B cell (primary cell): Measurements from ENCODE around the gene ZXDB. TPM values are rescaled to one million over a fixed set of nuclear protein-coding genes. Genes with fewer than 3 reads are reported as not detected.

ENCODE experiments used
- ATAC-seq: fragments of 200-7000 bp; cut with Tn5 transposase; one replicate; pipeline ENCODE4 v1.10.0; 2021; ENCODE audit warnings: low read depth, mild to moderate bottlenecking, moderate number of reproducible peaks, moderate library complexity
- CTCF ChIA-PET: fragments of 350-600 bp; sonication (Branson Sonifier 250); formaldehyde crosslinking; loops from one replicate; lab custom pipeline; 2021; ENCODE audit warnings: antibody characterized with exemption, inconsistent platforms; lab: Charles Lee
- POLR2A ChIA-PET: fragments of 350-600 bp; sonication (Branson Sonifier 250); formaldehyde crosslinking; loops from one replicate; lab custom pipeline; 2021; ENCODE audit warnings: antibody characterized with exemption; lab: Charles Lee
- DNase-seq: peaks from one replicate; pipeline ENCODE4 v3.0.0; 2013
- H2AFZ ChIP-seq: 2 replicates; pipeline ENCODE4 v1.6.1; 2012; ENCODE audit warnings: mild to moderate bottlenecking, low read depth, low read length; ENCODE audit not compliant: insufficient read depth, poor library complexity, severe bottlenecking
- H3K27ac ChIP-seq, 2 donors: 1 replicate in 1 of 2; 2 replicates in 1 of 2; pipeline ENCODE4 v1.5.1; 2012 to 2013; ENCODE audit warnings: low read length in 2 of 2, mild to moderate bottlenecking in 2 of 2, moderate library complexity in 1 of 2
- H3K27me3 ChIP-seq, 4 experiments: fragments of 200-600 bp in 1 of 4; sonication (generic) in 1 of 4; replicated peaks in 1 of 4; 1 replicate in 2 of 4; 2 replicates in 2 of 4; pipeline versions ENCODE4 v1.6.1 to v1.7.0; 2013 to 2016; ENCODE audit warnings: low read length in 3 of 4, mild to moderate bottlenecking in 2 of 4, mixed read lengths in 1 of 4, moderate library complexity in 1 of 4; ENCODE audit not compliant: insufficient read depth in 4 of 4, control insufficient read depth in 3 of 4; ENCODE audit errors: control extremely low read depth in 1 of 4
- H3K36me3 ChIP-seq, 2 experiments: replicated peaks in 1 of 2; 1 replicate in 1 of 2; 2 replicates in 1 of 2; pipeline versions ENCODE4 v1.6.1 to v1.7.1; 2013; ENCODE audit warnings: low read length in 1 of 2; ENCODE audit not compliant: insufficient read depth in 2 of 2, control insufficient read depth in 1 of 2; ENCODE audit errors: control extremely low read depth in 1 of 2, extremely low read depth in 1 of 2
- H3K4me1 ChIP-seq, 2 donors: fragments of 200-600 bp in 1 of 2; sonication (generic) in 1 of 2; 1 replicate in 1 of 2; 2 replicates in 1 of 2; pipeline versions ENCODE4 v1.5.1 to v1.6.1; 2013 to 2017; ENCODE audit warnings: low read length in 2 of 2; ENCODE audit not compliant: control insufficient read depth in 2 of 2, insufficient read depth in 2 of 2
- H3K4me2 ChIP-seq: replicated peaks from 2 replicates; pipeline ENCODE3; 2012; ENCODE audit warnings: mild to moderate bottlenecking, low read depth, low read length; ENCODE audit not compliant: poor library complexity, severe bottlenecking
- H3K4me3 ChIP-seq, 5 experiments: fragments of 200-600 bp in 1 of 5; sonication (generic) in 1 of 5; 1 replicate in 3 of 5; 2 replicates in 2 of 5; pipeline versions ENCODE4 v1.5.1 to v1.7.0; 2011 to 2016; ENCODE audit warnings: low read length in 4 of 5, mild to moderate bottlenecking in 4 of 5, low read depth in 2 of 5, control low read depth in 1 of 5, moderate library complexity in 1 of 5; ENCODE audit not compliant: insufficient read depth in 1 of 5; ENCODE audit errors: control extremely low read depth in 1 of 5, extremely low read depth in 1 of 5
- H3K79me2 ChIP-seq: fragments of 200-600 bp; sonication (generic); one replicate; pipeline ENCODE4 v1.6.0; 2016; ENCODE audit warnings: low read length; ENCODE audit not compliant: control insufficient read depth, insufficient read depth
- H3K9ac ChIP-seq: fragments of 200-600 bp; sonication (generic); 2 replicates; pipeline ENCODE4 v1.6.1; 2017; ENCODE audit warnings: mild to moderate bottlenecking, low read length, moderate library complexity
- H3K9me3 ChIP-seq, 3 donors: one replicate each; pipeline versions ENCODE4 v1.6.1 to v1.7.1; 2013; ENCODE audit warnings: low read length in 2 of 3; ENCODE audit not compliant: control insufficient read depth in 2 of 3, insufficient read depth in 1 of 3; ENCODE audit errors: control extremely low read depth in 1 of 3
- H4K20me1 ChIP-seq: 2 replicates; pipeline ENCODE4 v1.6.0; 2012; ENCODE audit warnings: mild to moderate bottlenecking, low read length; ENCODE audit not compliant: insufficient read depth, control insufficient read depth, poor library complexity, severe bottlenecking
- H3K27ac Mint-ChIP-seq: one replicate; pipeline ENCODE4 v1.8.0; 2021; ENCODE audit warnings: mixed read lengths
- H3K27me3 Mint-ChIP-seq: one replicate; pipeline ENCODE4 v1.8.0; 2021; ENCODE audit warnings: mixed read lengths
- H3K4me1 Mint-ChIP-seq: one replicate; pipeline ENCODE4 v1.8.0; 2021; ENCODE audit warnings: mixed read lengths
- H3K4me3 Mint-ChIP-seq: one replicate; pipeline ENCODE4 v1.8.0; 2021; ENCODE audit warnings: mixed read lengths
- H3K9me3 Mint-ChIP-seq: one replicate; pipeline ENCODE4 v1.8.0; 2022; ENCODE audit warnings: mixed read lengths; ENCODE audit not compliant: insufficient read depth
- EZH2 ChIP-seq: IDR thresholded peaks from 2 replicates; pipeline ENCODE4 v1.6.1; 2012; ENCODE audit warnings: borderline replicate concordance, low read depth, mild to moderate bottlenecking, moderate library complexity, low read length; ENCODE audit not compliant: insufficient read depth, poor library complexity, severe bottlenecking
- WGBS: methylation state at CpG from one replicate; pipeline ENCODE4 v1.1.5; 2013; ENCODE audit warnings: missing lambda C conversion rate; ENCODE audit not compliant: insufficient coverage; 5-methylcytosine and 5-hydroxymethylcytosine counted together
- intact Hi-C: fragments of 100-400 bp; cut with micrococcal nuclease; formaldehyde crosslinking; loops from one replicate; pipeline ENCODE4 v1.10.0; 2022
- polyA plus RNA-seq: library from polyadenylated mRNA; depleted of rRNA; stranded (reverse); fragments of >200 nt; gene quantifications from 2 replicates; pipeline ENCODE4 v1.2.3, GENCODE V29; 2012
- total RNA-seq, 2 donors: library from RNA; stranded (reverse); fragments of 120-200 nt in 1 of 2; gene quantifications; 1 replicate in 1 of 2; 2 replicates in 1 of 2; pipeline versions ENCODE4 v1.2.3 to v1.2.4, GENCODE V29; 2013 to 2022
- TF ChIP-seq, protein P1 (sequence below): fragments of 200-600 bp; IDR thresholded peaks from one replicate; pipeline ENCODE4 v1.8.0; 2022; ENCODE audit warnings: antibody characterized with exemption, mild to moderate bottlenecking

Gene ZXDB
- total and polyA plus RNA-seq, 2 donors (not counting 1 experiment from before 2014, with no cell fraction given): 9.4 to 16.6 TPM

DNA sequence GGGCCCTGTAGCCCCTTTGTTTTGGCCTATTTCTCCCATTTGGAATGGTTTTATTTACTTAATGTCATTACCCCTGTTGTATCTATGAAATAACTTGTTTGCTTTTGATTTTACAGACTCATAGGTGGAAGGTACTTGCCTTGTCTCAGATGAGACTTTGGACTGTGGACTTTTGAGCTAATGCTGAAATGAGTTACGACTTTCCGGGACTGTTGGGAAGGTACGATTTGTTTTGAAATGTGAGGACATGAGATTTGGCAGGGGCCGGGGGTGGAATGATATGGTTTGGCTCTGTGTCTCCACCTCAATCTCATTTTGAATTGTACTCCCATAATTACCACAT is 48.8 kb downstream of the ZXDB start:
- H3K4me2 ChIP-seq: no peak overlapping the region
- peaks cover 10% of the 10 kb centered on the region for H3K9me3 Mint-ChIP-seq
- DNase-seq (no peak), ATAC-seq (no peak)
- no peaks in the 10 kb centered on the region for H4K20me1 ChIP-seq
- H3K36me3 ChIP-seq: no peaks in the 10 kb centered on the region
- intact Hi-C loops: no loop called here
- no peaks in the 10 kb centered on the region for H3K27me3 Mint-ChIP-seq
- ChIA-PET CTCF (no interaction called here), POLR2A (no interaction called here)
- no peak overlapping the region for H2AFZ ChIP-seq
- no CpG with 5 or more reads among the region's 4 CpGs for WGBS
- no peaks in the 10 kb centered on the region for H3K4me1 Mint-ChIP-seq
- no peak overlapping the region for H3K4me3 Mint-ChIP-seq
- TF ChIP-seq EZH2: no peak
- TF ChIP-seq, protein P1, sequence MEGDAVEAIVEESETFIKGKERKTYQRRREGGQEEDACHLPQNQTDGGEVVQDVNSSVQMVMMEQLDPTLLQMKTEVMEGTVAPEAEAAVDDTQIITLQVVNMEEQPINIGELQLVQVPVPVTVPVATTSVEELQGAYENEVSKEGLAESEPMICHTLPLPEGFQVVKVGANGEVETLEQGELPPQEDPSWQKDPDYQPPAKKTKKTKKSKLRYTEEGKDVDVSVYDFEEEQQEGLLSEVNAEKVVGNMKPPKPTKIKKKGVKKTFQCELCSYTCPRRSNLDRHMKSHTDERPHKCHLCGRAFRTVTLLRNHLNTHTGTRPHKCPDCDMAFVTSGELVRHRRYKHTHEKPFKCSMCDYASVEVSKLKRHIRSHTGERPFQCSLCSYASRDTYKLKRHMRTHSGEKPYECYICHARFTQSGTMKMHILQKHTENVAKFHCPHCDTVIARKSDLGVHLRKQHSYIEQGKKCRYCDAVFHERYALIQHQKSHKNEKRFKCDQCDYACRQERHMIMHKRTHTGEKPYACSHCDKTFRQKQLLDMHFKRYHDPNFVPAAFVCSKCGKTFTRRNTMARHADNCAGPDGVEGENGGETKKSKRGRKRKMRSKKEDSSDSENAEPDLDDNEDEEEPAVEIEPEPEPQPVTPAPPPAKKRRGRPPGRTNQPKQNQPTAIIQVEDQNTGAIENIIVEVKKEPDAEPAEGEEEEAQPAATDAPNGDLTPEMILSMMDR: no peak
- H3K27ac Mint-ChIP-seq: no peak overlapping the region
- no peaks in the 10 kb centered on the region for H3K79me2 ChIP-seq
- H3K27ac ChIP-seq: no peak overlapping the region
- no peak overlapping the region for H3K9ac ChIP-seq
- H3K27me3 ChIP-seq: no peaks in the 10 kb centered on the region
- peaks cover 0 to 6% (median 0%) of the 10 kb centered on the region in 3 donors for H3K9me3 ChIP-seq
- H3K4me3 ChIP-seq: no peak overlapping the region
- no peaks in the 10 kb centered on the region for H3K4me1 ChIP-seq

DNA sequence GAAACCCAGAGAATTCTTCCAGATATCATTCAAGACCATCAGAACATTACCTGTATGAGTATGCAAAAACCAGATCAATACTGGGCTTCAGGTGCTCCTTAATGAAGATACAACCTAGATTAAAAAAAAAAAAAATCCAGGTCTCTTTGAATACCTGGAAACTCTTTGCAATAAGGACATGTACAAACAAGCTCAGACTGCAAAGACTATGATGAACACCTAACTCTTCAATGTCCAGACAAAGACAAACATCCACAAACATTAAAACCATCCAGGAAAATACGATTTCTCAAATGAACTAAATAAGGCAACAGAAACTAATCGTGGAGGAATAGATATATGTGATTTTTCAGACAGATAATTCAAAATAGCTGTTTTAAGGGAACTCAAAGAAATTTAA is 49.5 kb downstream of the ZXDB start:
- no peak for DNase-seq
- H3K79me2 ChIP-seq: no peaks in the 10 kb centered on the region
- H4K20me1 ChIP-seq: no peaks in the 10 kb centered on the region
- Mint-ChIP-seq H3K4me1 (no peaks in the 10 kb centered on the region), H3K27ac (no peak overlapping the region), H3K4me3 (no peak overlapping the region), H3K27me3 (no peaks in the 10 kb centered on the region), H3K9me3 (peaks cover 10% of the 10 kb centered on the region)
- no peak overlapping the region for H2AFZ ChIP-seq
- intact Hi-C loops: no loop called here
- H3K4me3 ChIP-seq: no peak overlapping the region
- no peak overlapping the region for H3K27ac ChIP-seq
- TF ChIP-seq, protein P1: no peak
- TF ChIP-seq EZH2: no peak
- H3K27me3 ChIP-seq: no peaks in the 10 kb centered on the region
- CTCF ChIA-PET: no interaction called here
- no peak for ATAC-seq
- peaks cover 0 to 6% (median 0%) of the 10 kb centered on the region in 3 donors for H3K9me3 ChIP-seq
- H3K4me2 ChIP-seq: no peak overlapping the region
- no peaks in the 10 kb centered on the region for H3K36me3 ChIP-seq
- WGBS: no CpG with 5 or more reads among the region's 2 CpGs
- H3K4me1 ChIP-seq: no peaks in the 10 kb centered on the region
- H3K9ac ChIP-seq: no peak overlapping the region
- POLR2A ChIA-PET: no interaction called here
